HG02938 (cell line): ENCODE measurements around the gene STK39.

Source experiments
- ATAC-seq: cut with Tn5 transposase; IDR thresholded peaks from one replicate; pipeline ENCODE4 v1.9.1; 2021; ENCODE audit warnings: mild to moderate bottlenecking, moderate library complexity; ENCODE audit not compliant: unreplicated experiment

The STK39 gene

GRCh38 chr2:167965907-167966761 lies 281.3 kb downstream of the STK39 start:
- ATAC-seq, result no peak

- no peak for ATAC-seq
These were observed 282.6 kb downstream of the STK39 start for GRCh38 chr2:167964650-167965413.

- ATAC-seq, result no peak
These were observed 283.3 kb downstream of the STK39 start for GRCh38 chr2:167963899-167964649.

- no peak for ATAC-seq
These were observed 284.8 kb downstream of the STK39 start for GRCh38 chr2:167962436-167963226.

GRCh38 chr2:167961536-167962048 lies 285.8 kb downstream of the STK39 start:
- ATAC-seq, result no peak

GRCh38 chr2:167960089-167960747 lies 287.2 kb downstream of the STK39 start:
- no peak for ATAC-seq

- no peak for ATAC-seq
These were observed 289.7 kb downstream of the STK39 start for GRCh38 chr2:167957662-167958061.

GRCh38 chr2:167955264-167955906 lies 292.0 kb downstream of the STK39 start:
- ATAC-seq, result no peak

- no peak for ATAC-seq
These were observed 292.9 kb downstream of the STK39 start for GRCh38 chr2:167954495-167954894.

- ATAC-seq, result no peak
These were observed 293.6 kb downstream of the STK39 start for GRCh38 chr2:167953776-167954175.

GRCh38 chr2:167950571-167950970 lies 296.8 kb downstream of the STK39 start:
- no peak for ATAC-seq

- no peak for ATAC-seq
These were observed 301.0 kb downstream of the STK39 start for GRCh38 chr2:167946441-167946841.

GRCh38 chr2:167945660-167946368 lies 301.6 kb downstream of the STK39 start:
- ATAC-seq, result no peak

GRCh38 chr2:167944825-167945659 lies 302.4 kb downstream of the STK39 start:
- no peak for ATAC-seq

GRCh38 chr2:167943897-167944296 lies 303.5 kb downstream of the STK39 start:
- no peak for ATAC-seq

- ATAC-seq, result no peak
These were observed 304.0 kb downstream of the STK39 start for GRCh38 chr2:167943368-167943767.

- ATAC-seq, result no peak
These were observed 304.9 kb downstream of the STK39 start for GRCh38 chr2:167942366-167943081.
